NOMO-1 treated with DMSO at 0.1 percent for 48 hours (cell line): ENCODE measurements around the gene SUGT1.

ENCODE experiments used
- DNase-seq: peaks from one replicate; lab custom pipeline; 2025; ENCODE audit not compliant: unreplicated experiment; lab: John Stamatoyannopoulos, UW

Gene SUGT1

GRCh38 chr13:52736891-52737290 lies 84.3 kb downstream of the SUGT1 start:
- no peak for DNase-seq

- DNase-seq: no peak
These were observed 84.8 kb downstream of the SUGT1 start for GRCh38 chr13:52737451-52737850.

- DNase-seq: no peak
These were observed 85.3 kb downstream of the SUGT1 start for GRCh38 chr13:52737965-52738364.

GRCh38 chr13:52738719-52739467 lies 86.3 kb downstream of the SUGT1 start:
- no peak for DNase-seq

GRCh38 chr13:52739468-52740071 lies 86.9 kb downstream of the SUGT1 start, which contains the start of gene CNMD:
Gene CNMD (minus strand): TSS chr13:52739820. CDS start chr13:52739701, 119 bp downstream.
- DNase-seq: no peak

GRCh38 chr13:52743569-52743968 lies 90.9 kb downstream of the SUGT1 start:
- DNase-seq: no peak

- no peak for DNase-seq
These were observed 91.4 kb downstream of the SUGT1 start for GRCh38 chr13:52743988-52744387.

GRCh38 chr13:52744842-52745375 lies 92.3 kb downstream of the SUGT1 start:
- DNase-seq: no peak

GRCh38 chr13:52746141-52746540 lies 93.5 kb downstream of the SUGT1 start:
- DNase-seq: no peak

- no peak for DNase-seq
These were observed 96.8 kb downstream of the SUGT1 start for GRCh38 chr13:52749419-52749818.
